Ascending aorta (tissue), 2 donors: Measurements from ENCODE around the gene CPSF2. TPM values are rescaled to one million over a fixed set of nuclear protein-coding genes. Genes with fewer than 3 reads are reported as not detected.

Source experiments
- DNase-seq, 2 donors: peaks; one replicate each; pipeline ENCODE4 v3.0.0-alpha.2; 2019; ENCODE audit warnings: low spot score in 2 of 2
- H3K27ac ChIP-seq, 2 donors: fragments of 200-600 bp; sonication (generic); one replicate each; pipeline ENCODE4 v1.5.1; 2016 to 2017; ENCODE audit warnings: mild to moderate bottlenecking in 1 of 2
- H3K27me3 ChIP-seq: fragments of 200-600 bp; sonication (generic); one replicate; pipeline ENCODE4 v1.5.1; 2017
- H3K36me3 ChIP-seq, 2 donors: fragments of 200-600 bp; sonication (generic); one replicate each; pipeline ENCODE4 v1.5.1; 2016
- H3K4me1 ChIP-seq, 2 donors: fragments of 200-600 bp; sonication (generic); one replicate each; pipeline ENCODE4 v1.5.1; 2016 to 2017; ENCODE audit warnings: mild to moderate bottlenecking in 1 of 2
- H3K4me3 ChIP-seq, 2 donors: fragments of 200-600 bp; sonication (generic); one replicate each; pipeline ENCODE4 v1.5.1; 2016 to 2017; ENCODE audit warnings: mild to moderate bottlenecking in 1 of 2
- H3K9me3 ChIP-seq, 2 donors: fragments of 200-600 bp; sonication (generic); one replicate each; pipeline ENCODE4 v1.5.1; 2016
- intact Hi-C: fragments of 100-400 bp; cut with DNase I; formaldehyde crosslinking; loops from one replicate; pipeline ENCODE4 v1.15.1; 2023
- total RNA-seq: library from RNA; depleted of rRNA; stranded (reverse); fragments of >200 nt; gene quantifications from one replicate; pipeline ENCODE4 v1.1.0, GENCODE V29; 2016
- TF ChIP-seq, protein P1 (sequence below), 3 experiments: fragments of 200-600 bp in 2 of 3; fragments of 450-650 bp in 1 of 3; sonication (generic) in 2 of 3; IDR thresholded peaks; one replicate each; pipeline ENCODE4 v1.5.1; 2016 to 2019; ENCODE audit warnings: antibody characterized with exemption in 3 of 3, mild to moderate bottlenecking in 1 of 3, moderate library complexity in 1 of 3

The CPSF2 gene
- total RNA-seq, 1 donor from 2014 or later, result 8.0 TPM

DNA sequence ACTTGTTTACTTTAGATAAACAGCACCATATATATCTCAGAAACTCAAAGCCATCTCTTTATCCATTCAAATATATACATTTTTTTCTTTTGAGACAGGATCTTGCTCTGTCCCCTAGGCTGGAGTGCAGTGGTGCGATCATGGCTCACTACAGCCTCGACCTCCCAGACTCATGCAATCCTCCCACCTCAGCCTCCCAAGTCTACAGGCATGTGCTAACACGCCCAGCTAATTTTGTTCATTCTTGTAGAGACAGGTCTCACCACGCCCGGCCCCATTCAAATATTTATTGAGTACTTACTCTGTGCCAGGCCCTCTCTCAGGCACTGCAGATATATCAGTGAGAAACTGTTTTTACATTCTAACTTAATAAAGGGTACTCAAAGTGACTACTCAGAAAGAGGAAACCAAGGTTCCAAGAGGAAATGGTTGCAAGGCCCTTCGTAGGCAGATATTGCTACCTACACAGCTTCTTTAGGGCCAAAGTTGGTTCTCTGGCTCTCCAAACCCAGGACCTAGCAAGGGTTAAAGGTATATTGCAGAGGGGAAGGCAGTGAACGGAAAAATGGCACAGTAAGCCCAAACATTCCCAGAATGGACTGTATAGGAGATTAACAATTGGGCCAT, 18.3 kb upstream of the CPSF2 start:
- no peaks in the 10 kb centered on the region for H3K9me3 ChIP-seq
- H3K27me3 ChIP-seq, result no peaks in the 10 kb centered on the region
- H3K4me3 ChIP-seq, result no peak overlapping the region
- no peak overlapping the region for H3K27ac ChIP-seq
- DNase-seq, result no peak
- TF ChIP-seq, protein P1, sequence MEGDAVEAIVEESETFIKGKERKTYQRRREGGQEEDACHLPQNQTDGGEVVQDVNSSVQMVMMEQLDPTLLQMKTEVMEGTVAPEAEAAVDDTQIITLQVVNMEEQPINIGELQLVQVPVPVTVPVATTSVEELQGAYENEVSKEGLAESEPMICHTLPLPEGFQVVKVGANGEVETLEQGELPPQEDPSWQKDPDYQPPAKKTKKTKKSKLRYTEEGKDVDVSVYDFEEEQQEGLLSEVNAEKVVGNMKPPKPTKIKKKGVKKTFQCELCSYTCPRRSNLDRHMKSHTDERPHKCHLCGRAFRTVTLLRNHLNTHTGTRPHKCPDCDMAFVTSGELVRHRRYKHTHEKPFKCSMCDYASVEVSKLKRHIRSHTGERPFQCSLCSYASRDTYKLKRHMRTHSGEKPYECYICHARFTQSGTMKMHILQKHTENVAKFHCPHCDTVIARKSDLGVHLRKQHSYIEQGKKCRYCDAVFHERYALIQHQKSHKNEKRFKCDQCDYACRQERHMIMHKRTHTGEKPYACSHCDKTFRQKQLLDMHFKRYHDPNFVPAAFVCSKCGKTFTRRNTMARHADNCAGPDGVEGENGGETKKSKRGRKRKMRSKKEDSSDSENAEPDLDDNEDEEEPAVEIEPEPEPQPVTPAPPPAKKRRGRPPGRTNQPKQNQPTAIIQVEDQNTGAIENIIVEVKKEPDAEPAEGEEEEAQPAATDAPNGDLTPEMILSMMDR (IDR thresholded peaks at IDR 0.05), result no peak
- intact Hi-C loops, result loop anchor here (10.0 kb wide), 1 partner anchor 179 kb away; no protein-coding TSS in a partner anchor
- H3K36me3 ChIP-seq, result no peaks in the 10 kb centered on the region
- H3K4me1 ChIP-seq, result peaks cover 4 to 23% of the 10 kb centered on the region in 2 donors

DNA sequence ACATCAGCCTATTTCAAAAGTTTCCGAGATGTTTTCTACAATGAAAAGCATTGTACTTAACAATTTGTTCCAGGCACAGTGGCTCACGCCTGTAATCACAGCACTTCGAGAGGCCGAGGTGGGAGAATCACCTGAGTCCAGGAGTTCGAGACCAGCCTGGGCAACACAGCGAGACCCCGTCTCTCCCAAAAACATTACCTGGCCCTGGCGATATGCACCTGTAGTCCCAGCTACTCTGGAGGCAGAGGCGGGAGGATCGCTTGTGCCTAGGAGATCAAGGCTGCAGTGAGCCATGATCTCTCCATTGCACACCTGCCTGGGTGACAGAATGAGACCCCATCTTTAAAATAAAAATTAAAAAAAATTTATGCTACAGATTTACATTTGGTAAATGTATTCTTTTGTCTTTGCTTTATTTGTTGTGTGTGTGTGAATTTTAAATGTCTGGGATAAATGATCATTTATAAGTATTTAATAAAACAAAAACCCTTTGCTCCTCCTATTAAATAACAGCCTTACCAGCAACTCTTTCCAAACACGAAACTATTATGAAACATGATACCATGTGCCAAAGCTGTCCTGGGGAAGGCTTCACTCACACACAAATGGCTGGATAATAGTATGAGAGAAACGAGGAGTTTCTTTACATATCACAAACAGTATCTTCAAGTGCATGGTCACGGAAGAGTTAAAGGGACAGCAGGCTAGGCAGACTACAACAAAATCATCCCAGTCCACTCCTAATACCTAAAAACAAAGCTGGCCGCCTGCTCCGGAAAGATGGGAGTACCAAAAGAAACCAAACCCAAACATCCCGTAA, 16.5 kb upstream of the CPSF2 start:
- H3K4me3 ChIP-seq, result peak overlapping the region; percentile 89 to 90
- H3K36me3 ChIP-seq, result no peaks in the 10 kb centered on the region
- H3K27ac ChIP-seq, result peak overlapping the region; percentile 93
- TF ChIP-seq, protein P1 (IDR thresholded peaks at IDR 0.05), result no peak
- peaks cover 4 to 23% of the 10 kb centered on the region in 2 donors for H3K4me1 ChIP-seq
- H3K27me3 ChIP-seq, result no peaks in the 10 kb centered on the region
- DNase-seq, result no peak
- intact Hi-C loops, result loop anchor here (5.0 to 10.0 kb wide), 3 partner anchors 180 to 593 kb away; partner anchors contain the start of gene PPP4R3A
- no peaks in the 10 kb centered on the region for H3K9me3 ChIP-seq

DNA sequence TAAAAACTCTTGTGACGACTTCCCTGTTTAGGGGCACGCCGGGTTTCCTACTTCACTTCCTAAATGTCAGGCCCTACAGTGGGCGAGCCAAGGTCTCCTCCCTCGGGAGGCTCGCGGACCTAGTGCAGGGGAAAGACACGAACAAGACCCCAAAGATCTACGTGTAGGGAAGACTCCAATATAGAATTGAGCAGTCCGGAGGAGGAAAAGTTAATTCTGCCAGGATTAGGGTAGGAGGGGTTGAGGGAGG, 16.0 kb upstream of the CPSF2 start:
- no peaks in the 10 kb centered on the region for H3K27me3 ChIP-seq
- DNase-seq, result peak in 1 of 2 donors; percentile 83
- H3K4me3 ChIP-seq, result peak overlapping the region; percentile 89 to 90
- TF ChIP-seq, protein P1 (IDR thresholded peaks at IDR 0.05), result no peak
- H3K36me3 ChIP-seq, result no peaks in the 10 kb centered on the region
- no peaks in the 10 kb centered on the region for H3K9me3 ChIP-seq
- intact Hi-C loops, result loop anchor here (1.0 to 10.0 kb wide), 5 partner anchors 15 to 594 kb away; partner anchors contain the start of genes CPSF2, NDUFB1, PPP4R3A and TRIP11
- peaks cover 4 to 18% of the 10 kb centered on the region in 2 donors for H3K4me1 ChIP-seq
- peak overlapping the region; percentile 93 for H3K27ac ChIP-seq

DNA sequence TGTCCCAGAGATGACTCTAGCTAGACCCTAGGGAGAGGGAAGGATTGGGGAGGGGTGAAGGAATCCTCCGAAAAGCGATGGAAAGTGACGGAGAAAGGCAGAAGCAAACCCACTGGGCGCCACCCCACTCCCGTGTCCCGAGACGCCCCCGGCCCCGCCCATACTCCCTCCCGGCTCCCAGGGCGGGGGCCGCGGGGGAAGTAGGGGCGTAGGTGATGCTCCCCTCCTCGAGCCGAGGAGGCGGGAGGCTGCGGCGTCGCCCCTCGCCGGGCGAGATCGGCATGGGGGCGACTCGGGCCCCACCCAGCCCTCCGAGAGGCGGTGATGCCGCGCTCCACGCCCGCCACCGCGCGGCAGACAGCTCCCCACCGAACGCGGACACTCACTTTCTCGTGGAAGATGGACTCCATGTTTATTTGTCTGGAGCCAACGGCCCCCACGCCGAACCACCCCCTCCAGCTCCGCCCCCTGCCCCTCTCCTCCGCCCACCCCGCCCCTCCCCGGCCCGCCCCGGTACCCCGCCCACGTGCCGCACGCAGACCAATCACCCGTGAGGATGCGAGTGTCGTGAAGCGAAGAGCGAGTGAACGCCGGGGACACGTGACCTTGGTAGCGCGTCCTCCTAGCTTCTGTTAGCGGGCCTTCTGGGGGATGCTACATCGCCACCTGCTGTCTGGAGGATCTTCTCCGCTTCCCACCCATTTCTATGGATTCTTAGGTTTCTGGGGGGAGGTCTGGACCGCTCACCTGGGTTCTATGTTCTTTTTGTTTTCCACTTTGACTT, 15.4 kb upstream of the CPSF2 start, which contains the start of gene ATXN3:
ATXN3 (minus strand) TSS at position 440 of the 784 bp plus-strand sequence; CDS start at position 410, 30 bp downstream.
- DNase-seq, result peak; percentile 90 to 98
- H3K36me3 ChIP-seq, result no peaks in the 10 kb centered on the region
- intact Hi-C loops, result loop anchor here (1.0 to 10.0 kb wide), 5 partner anchors 15 to 594 kb away; partner anchors contain the start of genes CPSF2, NDUFB1, PPP4R3A and TRIP11
- TF ChIP-seq, protein P1 (IDR thresholded peaks at IDR 0.05), result peak; percentile 62 to 83 (median 79)
- no peaks in the 10 kb centered on the region for H3K27me3 ChIP-seq
- H3K27ac ChIP-seq, result peak within 1 kb of the TSS; percentile 93
- H3K4me3 ChIP-seq, result peak within 1 kb of the TSS; percentile 89 to 90
- no peaks in the 10 kb centered on the region for H3K9me3 ChIP-seq
- peaks cover 4 to 15% of the 10 kb centered on the region in 2 donors for H3K4me1 ChIP-seq
